Measurements from ENCODE around the gene SLC40A1. TPM values are rescaled to one million over a fixed set of nuclear protein-coding genes. Genes with fewer than 3 reads are reported as not detected.

Gene SLC40A1
- 100 to 1,000 TPM; 243 to 515 (median 365) TPM for total RNA-seq
- 100 to 1,000 TPM; 288 to 361 TPM for polyA plus RNA-seq
- long read RNA-seq, donor 1, transcript SLC40A1-207 (4 exons, 993 nt): minor isoform, 5 of 1,946 reads
- long read RNA-seq, donor 1, transcript SLC40A1-201 (8 exons, 3,442 nt): major isoform, 1,533 of 1,946 reads
- long read RNA-seq, donor 1, partial matches to known transcripts: 225 of 1,946 reads
- long read RNA-seq, donor 1, other reads (novel, unspliced or antisense): 183 of 1,946 reads
- long read RNA-seq, donor 2, transcript SLC40A1-201 (8 exons, 3,442 nt): major isoform, 37 of 53 reads
- long read RNA-seq, donor 2, partial matches to known transcripts: 15 of 53 reads
- long read RNA-seq, donor 2, other reads (novel, unspliced or antisense): 0 of 53 reads
- long read RNA-seq, donor 3, transcript SLC40A1-201 (8 exons, 3,442 nt): major isoform, 2,075 of 2,376 reads
- long read RNA-seq, donor 3, partial matches to known transcripts: 67 of 2,376 reads
- long read RNA-seq, donor 3, other reads (novel, unspliced or antisense): 230 of 2,376 reads

DNA sequence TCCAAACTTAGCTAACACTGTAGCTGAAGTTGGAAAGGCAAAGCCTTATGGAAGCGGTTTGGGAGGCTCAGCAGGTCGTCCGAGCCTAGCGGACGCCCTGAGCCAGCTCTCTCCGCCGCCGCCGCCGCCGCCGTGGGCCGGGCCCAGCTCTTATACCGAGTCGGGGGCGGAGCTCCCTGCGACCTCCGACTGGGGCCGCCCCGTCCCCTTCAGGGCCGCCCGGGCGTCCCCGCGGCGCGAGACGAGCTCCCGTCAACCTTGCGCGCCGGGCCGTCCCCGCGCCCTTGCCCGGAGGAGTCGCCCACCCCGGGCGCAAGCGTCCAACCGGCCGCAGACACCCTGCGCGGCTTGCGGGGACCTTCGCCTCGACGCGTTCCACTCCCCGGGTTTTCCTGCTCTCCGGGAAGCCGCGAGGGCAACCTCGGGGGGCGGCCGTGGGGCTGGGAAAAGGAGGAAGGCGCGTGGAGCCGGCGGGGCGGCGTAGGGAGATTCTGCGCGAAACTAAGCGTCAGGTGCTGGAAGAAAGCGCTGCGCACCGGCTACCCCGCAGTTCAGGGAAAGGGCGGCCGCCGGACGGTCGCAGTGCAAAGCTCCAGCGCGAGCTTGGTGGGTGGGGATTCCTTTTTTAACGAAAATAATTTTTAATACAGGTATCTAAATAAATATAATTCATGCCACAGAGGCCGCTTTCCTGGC, at the start of gene SLC40A1:
TSS of gene SLC40A1 (minus strand) at position 129 of the 696 bp plus-strand sequence. CDS start 326 bp downstream, outside the sequence.
- DNase-seq: peak; percentile 88 to 91 (median 88)
- TF ChIP-seq, protein P1, sequence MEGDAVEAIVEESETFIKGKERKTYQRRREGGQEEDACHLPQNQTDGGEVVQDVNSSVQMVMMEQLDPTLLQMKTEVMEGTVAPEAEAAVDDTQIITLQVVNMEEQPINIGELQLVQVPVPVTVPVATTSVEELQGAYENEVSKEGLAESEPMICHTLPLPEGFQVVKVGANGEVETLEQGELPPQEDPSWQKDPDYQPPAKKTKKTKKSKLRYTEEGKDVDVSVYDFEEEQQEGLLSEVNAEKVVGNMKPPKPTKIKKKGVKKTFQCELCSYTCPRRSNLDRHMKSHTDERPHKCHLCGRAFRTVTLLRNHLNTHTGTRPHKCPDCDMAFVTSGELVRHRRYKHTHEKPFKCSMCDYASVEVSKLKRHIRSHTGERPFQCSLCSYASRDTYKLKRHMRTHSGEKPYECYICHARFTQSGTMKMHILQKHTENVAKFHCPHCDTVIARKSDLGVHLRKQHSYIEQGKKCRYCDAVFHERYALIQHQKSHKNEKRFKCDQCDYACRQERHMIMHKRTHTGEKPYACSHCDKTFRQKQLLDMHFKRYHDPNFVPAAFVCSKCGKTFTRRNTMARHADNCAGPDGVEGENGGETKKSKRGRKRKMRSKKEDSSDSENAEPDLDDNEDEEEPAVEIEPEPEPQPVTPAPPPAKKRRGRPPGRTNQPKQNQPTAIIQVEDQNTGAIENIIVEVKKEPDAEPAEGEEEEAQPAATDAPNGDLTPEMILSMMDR (IDR thresholded peaks at IDR 0.05): peak in 2 of 3 donors; percentile 26 to 40
- TF ChIP-seq POLR2A (IDR thresholded peaks at IDR 0.05) (peak; percentile 97), EP300 (IDR thresholded peaks at IDR 0.05) (no peak)
- intact Hi-C loops (cut with DNase I): loop anchor here in 1 of 4 donors (5.0 kb wide), 1 partner anchor 81 kb away; the partner anchor contains the start of gene ASNSD1
- Histone ChIP-seq H3K36me3 (no peaks in the 10 kb centered on the region), H3K4me1 (ENCODE audit: insufficient read depth) (peaks cover 10% of the 10 kb centered on the region), H3K9me3 (no peaks in the 10 kb centered on the region), H3K4me3 (peak within 1 kb of the TSS; percentile 68), H3K27ac (peak within 1 kb of the TSS; percentile 90 to 92), H3K27me3 (no peaks in the 10 kb centered on the region)
- WGBS, 3 donors: 0 to 1% (median 1%) methylated on average over 74 to 78 of the region's 78 CpGs

GRCh38 chr2:189629531-189630453, 49.2 kb upstream of the SLC40A1 start:
- no peaks in the 10 kb centered on the region for H3K27me3 ChIP-seq
- no peaks in the 10 kb centered on the region for H3K9me3 ChIP-seq
- H3K4me1 ChIP-seq (ENCODE audit: insufficient read depth): peaks cover 3% of the 10 kb centered on the region
- H3K27ac ChIP-seq: no peak overlapping the region
- WGBS, 3 donors: 26 to 34% (median 31%) methylated on average over 10 of the region's 10 CpGs
- no peak overlapping the region for H3K4me3 ChIP-seq
- intact Hi-C loops (cut with DNase I): no loop called here
- no peaks in the 10 kb centered on the region for H3K36me3 ChIP-seq
- DNase-seq: no peak
- no peak for TF ChIP-seq EP300 (IDR thresholded peaks at IDR 0.05)
- TF ChIP-seq, protein P1 (IDR thresholded peaks at IDR 0.05): no peak
- no peak for TF ChIP-seq POLR2A (IDR thresholded peaks at IDR 0.05)

- TF ChIP-seq, protein P1 (IDR thresholded peaks at IDR 0.05): peak in 1 of 3 donors; percentile 7
- TF ChIP-seq EP300 (IDR thresholded peaks at IDR 0.05) (no peak), POLR2A (IDR thresholded peaks at IDR 0.05) (no peak)
- no peak overlapping the region for H3K4me3 ChIP-seq
- H3K27me3 ChIP-seq: no peaks in the 10 kb centered on the region
- no peak for DNase-seq
- no peak overlapping the region for H3K27ac ChIP-seq
- WGBS, 3 donors: 92 to 93% (median 93%) methylated on average over 9 of the region's 9 CpGs
- no peaks in the 10 kb centered on the region for H3K36me3 ChIP-seq
- H3K4me1 ChIP-seq (ENCODE audit: insufficient read depth): peaks cover 3% of the 10 kb centered on the region
- no peaks in the 10 kb centered on the region for H3K9me3 ChIP-seq
- intact Hi-C loops (cut with DNase I): no loop called here
Observed at GRCh38 chr2:189628817-189629530, 48.4 kb upstream of the SLC40A1 start.
